GM23248 (cell line): Measurements from ENCODE around the gene MPND. TPM values are rescaled to one million over a fixed set of nuclear protein-coding genes. Genes with fewer than 3 reads are reported as not detected.
A peak's percentile ranks its signal among the peaks of the same experiment; 100 is the strongest.

Source experiments
- DNase-seq: peaks from one replicate; pipeline ENCODE4 v3.0.0-alpha.2; 2015
- H2AFZ ChIP-seq: fragments of 200-600 bp; sonication (generic); 2 replicates; pipeline ENCODE4 v1.6.1; 2016; ENCODE audit warnings: antibody characterized with exemption
- H3F3A ChIP-seq: fragments of 200-600 bp; sonication (generic); 2 replicates; pipeline ENCODE4 v1.6.1; 2016; ENCODE audit warnings: mild to moderate bottlenecking, antibody characterized with exemption, mixed run types; ENCODE audit not compliant: insufficient read depth
- H3K27ac ChIP-seq: fragments of 200-600 bp; sonication (generic); 2 replicates; pipeline ENCODE4 v1.5.1; 2016; ENCODE audit warnings: mild to moderate bottlenecking
- H3K27me3 ChIP-seq: fragments of 200-600 bp; sonication (generic); replicated peaks from 2 replicates; pipeline ENCODE4 v1.6.1; 2016; ENCODE audit warnings: mild to moderate bottlenecking; ENCODE audit not compliant: insufficient read depth
- H3K36me3 ChIP-seq: fragments of 200-600 bp; sonication (generic); 2 replicates; pipeline ENCODE4 v1.6.1; 2016; ENCODE audit warnings: low read depth, mild to moderate bottlenecking
- H3K4me1 ChIP-seq: fragments of 200-600 bp; sonication (generic); 2 replicates; pipeline ENCODE4 v1.6.1; 2016; ENCODE audit warnings: mild to moderate bottlenecking; ENCODE audit not compliant: insufficient read depth
- H3K4me2 ChIP-seq: fragments of 200-600 bp; sonication (generic); one replicate; pipeline ENCODE4 v1.6.1; 2016; ENCODE audit warnings: mild to moderate bottlenecking; ENCODE audit not compliant: unreplicated experiment
- H3K4me3 ChIP-seq: fragments of 200-600 bp; sonication (generic); 2 replicates; pipeline ENCODE4 v1.5.1; 2016; ENCODE audit warnings: mild to moderate bottlenecking
- H3K79me2 ChIP-seq: fragments of 200-600 bp; sonication (generic); 2 replicates; pipeline ENCODE4 v1.6.1; 2016; ENCODE audit warnings: mild to moderate bottlenecking; ENCODE audit not compliant: insufficient read depth
- H3K9ac ChIP-seq: fragments of 200-600 bp; sonication (generic); 2 replicates; pipeline ENCODE4 v1.6.1; 2016; ENCODE audit warnings: mild to moderate bottlenecking
- H3K9me2 ChIP-seq: fragments of 200-600 bp; sonication (generic); 2 replicates; pipeline ENCODE4 v1.6.1; 2016; ENCODE audit warnings: mixed run types, mild to moderate bottlenecking, moderate library complexity; ENCODE audit not compliant: insufficient read depth
- H3K9me3 ChIP-seq: fragments of 200-600 bp; sonication (generic); one replicate; pipeline ENCODE4 v1.6.1; 2017; ENCODE audit warnings: low read depth
- H4K20me1 ChIP-seq: fragments of 200-600 bp; sonication (generic); 2 replicates; pipeline ENCODE4 v1.6.0; 2016; ENCODE audit not compliant: insufficient read depth
- EZH2 ChIP-seq: fragments of 200-600 bp; sonication (generic); IDR thresholded peaks from 2 replicates; pipeline ENCODE4 v1.6.1; 2018; ENCODE audit warnings: antibody characterized with exemption, mild to moderate bottlenecking; ENCODE audit not compliant: insufficient read depth, poor library complexity, severe bottlenecking
- EZH2phosphoT487 ChIP-seq: fragments of 200-600 bp; sonication (generic); IDR thresholded peaks from 2 replicates; pipeline ENCODE4 v1.6.1; 2018; ENCODE audit warnings: antibody characterized with exemption, moderate library complexity, mild to moderate bottlenecking, low read depth; ENCODE audit not compliant: insufficient read depth
- WGBS, 2 experiments: methylation state at CpG; one replicate each; pipeline ENCODE4 v1.1.6; 2015 to 2017; ENCODE audit warnings: low lambda C conversion rate in 2 of 2, low coverage in 1 of 2; ENCODE audit errors: missing lambda C conversion rate in 2 of 2; 5-methylcytosine and 5-hydroxymethylcytosine counted together
- in situ Hi-C: fragments of 300-500 bp; cut with MboI; formaldehyde crosslinking; loops from 2 replicates; pipeline ENCODE4 v1.15.0; 2020
- polyA plus RNA-seq: library from polyadenylated mRNA; unstranded; fragments of >200 nt; fragmentation: Nextera tagmentation; extraction: Ambion mirVana; gene quantifications from 2 replicates; pipeline ENCODE4 v1.2.1, GENCODE V29; 2016
- total RNA-seq: library from RNA; depleted of rRNA; stranded (reverse); fragments of >200 nt; shearing (Covaris generic); gene quantifications from 2 replicates; pipeline ENCODE4 v1.2.3, GENCODE V29; 2014

MPND gene
- total and polyA plus RNA-seq, 2 experiments from 2014 or later = 3.0 to 8.4 TPM

- H3K27me3 ChIP-seq = no peaks in the 10 kb centered on the region
- no peaks in the 10 kb centered on the region for H4K20me1 ChIP-seq
- peak overlapping the region; percentile 90 for H2AFZ ChIP-seq
- no peak for DNase-seq
- peak overlapping the region; percentile 79 for H3K4me3 ChIP-seq
- H3K9me2 ChIP-seq = no peaks in the 10 kb centered on the region
- 0 to 1% methylated on average over 8 of the region's 8 CpGs for WGBS, 2 experiments
- H3K36me3 ChIP-seq = no peaks in the 10 kb centered on the region; the same call in 1 of the 2 replicates
- H3K9me3 ChIP-seq = no peaks in the 10 kb centered on the region
- peak overlapping the region; percentile 86 for H3K27ac ChIP-seq
- in situ Hi-C loops = no loop called here
- H3K4me1 ChIP-seq = peaks cover 44% of the 10 kb centered on the region
- peaks cover 12% of the 10 kb centered on the region for H3F3A ChIP-seq
- H3K9ac ChIP-seq = peak overlapping the region; percentile 86
- TF ChIP-seq EZH2phosphoT487 (no peak), EZH2 (no peak)
- peak overlapping the region; percentile 92 for H3K4me2 ChIP-seq
- peaks cover 81% of the 10 kb centered on the region for H3K79me2 ChIP-seq
Measured at GRCh38 chr19:4401769-4402170, 58.4 kb downstream of the MPND start.

- Histone ChIP-seq H3K36me3 (no peaks in the 10 kb centered on the region; the same call in 1 of the 2 replicates), H3K9me3 (no peaks in the 10 kb centered on the region), H3K9ac (peak within 1 kb of the TSS; percentile 91), H3K79me2 (peaks cover 81% of the 10 kb centered on the region), H3K9me2 (no peaks in the 10 kb centered on the region), H3K27me3 (no peaks in the 10 kb centered on the region), H4K20me1 (no peaks in the 10 kb centered on the region), H3K4me3 (peak within 1 kb of the TSS; percentile 80), H3K4me2 (peak within 1 kb of the TSS; percentile 92), H3F3A (peaks cover 12% of the 10 kb centered on the region), H2AFZ (peak within 1 kb of the TSS; percentile 90), H3K4me1 (peaks cover 38% of the 10 kb centered on the region), H3K27ac (peak within 1 kb of the TSS; percentile 86)
- in situ Hi-C loops = no loop called here
- peak; percentile 100 for DNase-seq
- no peak for TF ChIP-seq EZH2
- no peak for TF ChIP-seq EZH2phosphoT487
- 0 to 2% methylated on average over 45 to 61 of the region's 84 CpGs for WGBS, 2 experiments
Measured at GRCh38 chr19:4402171-4403004, 59.0 kb downstream of the MPND start, which contains the start of gene CHAF1A. CHAF1A (plus strand) TSS chr19:4402640; CDS start chr19:4402763, 123 bp downstream.

GRCh38 chr19:4403005-4403761 is 59.8 kb downstream of the MPND start:
- WGBS, 2 experiments = 9% methylated on average over 29 to 32 of the region's 32 CpGs
- H3K27ac ChIP-seq = peak overlapping the region; percentile 5; the same call in 1 of the 2 replicates
- no peak for TF ChIP-seq EZH2
- peak overlapping the region; percentile 80 for H3K4me3 ChIP-seq
- peaks cover 30% of the 10 kb centered on the region for H3K4me1 ChIP-seq
- H3F3A ChIP-seq = peaks cover 12% of the 10 kb centered on the region
- no peaks in the 10 kb centered on the region; the same call in 1 of the 2 replicates for H3K36me3 ChIP-seq
- H3K27me3 ChIP-seq = no peaks in the 10 kb centered on the region
- no peaks in the 10 kb centered on the region for H4K20me1 ChIP-seq
- no peaks in the 10 kb centered on the region for H3K9me2 ChIP-seq
- no peaks in the 10 kb centered on the region for H3K9me3 ChIP-seq
- peak overlapping the region; percentile 91 for H3K9ac ChIP-seq
- peak overlapping the region; percentile 78 for H2AFZ ChIP-seq
- in situ Hi-C loops = no loop called here
- H3K4me2 ChIP-seq = peak overlapping the region; percentile 90
- peak; percentile 37 for DNase-seq
- peaks cover 77% of the 10 kb centered on the region for H3K79me2 ChIP-seq

- DNase-seq = no peak
- peaks cover 6% of the 10 kb centered on the region for H3F3A ChIP-seq
- H3K4me2 ChIP-seq = no peak overlapping the region
- 78 to 81% methylated on average over 8 of the region's 8 CpGs for WGBS, 2 experiments
- no peak overlapping the region for H3K27ac ChIP-seq
- no peak overlapping the region for H3K4me3 ChIP-seq
- no peak overlapping the region for H3K9ac ChIP-seq
- no peaks in the 10 kb centered on the region for H3K27me3 ChIP-seq
- peaks cover 54% of the 10 kb centered on the region for H3K79me2 ChIP-seq
- in situ Hi-C loops = no loop called here
- no peaks in the 10 kb centered on the region for H3K36me3 ChIP-seq
- H3K9me2 ChIP-seq = no peaks in the 10 kb centered on the region
- no peaks in the 10 kb centered on the region for H4K20me1 ChIP-seq
- no peak for TF ChIP-seq EZH2phosphoT487
- TF ChIP-seq EZH2 = no peak
- peaks cover 21% of the 10 kb centered on the region for H3K4me1 ChIP-seq
- H3K9me3 ChIP-seq = no peaks in the 10 kb centered on the region
- H2AFZ ChIP-seq = no peak overlapping the region
Measured at GRCh38 chr19:4405977-4406376, 62.6 kb downstream of the MPND start.
